NCI-H2107 treated with DMSO at 0.1 percent for 48 hours (cell line): Measurements from ENCODE around the gene PRR19.

Source experiments
- DNase-seq: peaks from one replicate; lab custom pipeline; 2025; ENCODE audit not compliant: unreplicated experiment; lab: John Stamatoyannopoulos, UW

PRR19 gene

GRCh38 chr19:42345191-42345812, 43.4 kb downstream of the PRR19 start:
- DNase-seq: no peak

- no peak for DNase-seq
Measured at GRCh38 chr19:42348211-42348610, 46.3 kb downstream of the PRR19 start.

- no peak for DNase-seq
Measured at GRCh38 chr19:42349378-42350107, 47.6 kb downstream of the PRR19 start.

GRCh38 chr19:42350417-42350816, 48.5 kb downstream of the PRR19 start:
- no peak for DNase-seq

- DNase-seq: no peak
Measured at GRCh38 chr19:42351079-42351735, 49.3 kb downstream of the PRR19 start.

GRCh38 chr19:42352301-42353259, 50.6 kb downstream of the PRR19 start:
- no peak for DNase-seq

- no peak for DNase-seq
Measured at GRCh38 chr19:42353341-42354015, 51.5 kb downstream of the PRR19 start.

GRCh38 chr19:42355896-42356295, 54.0 kb downstream of the PRR19 start:
- DNase-seq: no peak

- no peak for DNase-seq
Measured at GRCh38 chr19:42356686-42357085, 54.8 kb downstream of the PRR19 start.

- DNase-seq: no peak
Measured at GRCh38 chr19:42357290-42357689, 55.4 kb downstream of the PRR19 start.
